H9 (cell line): ENCODE data around the gene PBX1. TPM values are rescaled to one million over a fixed set of nuclear protein-coding genes. Genes with fewer than 3 reads are reported as not detected.

Source experiments
- DNase-seq: peaks from one replicate; pipeline ENCODE4 v3.0.0-alpha.2; 2017
- H2AFZ ChIP-seq: one replicate; pipeline ENCODE4 v1.6.1; 2013; ENCODE audit warnings: mild to moderate bottlenecking, low read length, control low read depth, moderate library complexity
- H2AK5ac ChIP-seq: 2 replicates; pipeline ENCODE4 v1.6.1; 2013; ENCODE audit warnings: low read length, control low read depth, mixed read lengths; ENCODE audit not compliant: insufficient read length
- H2BK120ac ChIP-seq: one replicate; pipeline ENCODE4 v1.6.1; 2013; ENCODE audit warnings: low read depth, mild to moderate bottlenecking, low read length, control low read depth, inconsistent platforms; ENCODE audit not compliant: poor library complexity, severe bottlenecking
- H2BK12ac ChIP-seq: 2 replicates; pipeline ENCODE4 v1.6.1; 2013; ENCODE audit warnings: low read length, control low read depth, mixed read lengths, low read depth; ENCODE audit not compliant: insufficient read length
- H2BK15ac ChIP-seq: 2 replicates; pipeline ENCODE4 v1.6.1; 2013; ENCODE audit warnings: low read depth, low read length, control low read depth
- H2BK20ac ChIP-seq: one replicate; pipeline ENCODE4 v1.6.1; 2013; ENCODE audit warnings: low read depth, mild to moderate bottlenecking, low read length, control low read depth, inconsistent platforms; ENCODE audit not compliant: poor library complexity, severe bottlenecking
- H2BK5ac ChIP-seq: 2 replicates; pipeline ENCODE4 v1.6.1; 2013; ENCODE audit warnings: low read length, control low read depth, mixed read lengths; ENCODE audit not compliant: insufficient read length
- H3K14ac ChIP-seq: 2 replicates; pipeline ENCODE4 v1.6.1; 2013; ENCODE audit warnings: low read length, control low read depth; ENCODE audit not compliant: insufficient read depth
- H3K18ac ChIP-seq: 2 replicates; pipeline ENCODE4 v1.6.1; 2013; ENCODE audit warnings: low read depth, mild to moderate bottlenecking, mixed read lengths, low read length, control low read depth; ENCODE audit not compliant: insufficient read length
- H3K23ac ChIP-seq: 2 replicates; pipeline ENCODE4 v1.6.1; 2013; ENCODE audit warnings: low read length, control low read depth, mixed read lengths, low read depth; ENCODE audit not compliant: insufficient read length
- H3K23me2 ChIP-seq: 2 replicates; pipeline ENCODE4 v1.6.1; 2013; ENCODE audit warnings: low read depth, mild to moderate bottlenecking, mixed read lengths, low read length, control low read depth; ENCODE audit not compliant: insufficient read length, poor library complexity, severe bottlenecking
- H3K27ac ChIP-seq: 2 replicates; pipeline ENCODE4 v1.5.1; 2013; ENCODE audit warnings: low read length, control low read depth, mixed read lengths, low read depth; ENCODE audit not compliant: insufficient read length
- H3K27me3 ChIP-seq: 2 replicates; pipeline ENCODE4 v1.6.1; 2013; ENCODE audit warnings: low read length, control low read depth, inconsistent platforms; ENCODE audit not compliant: insufficient read depth
- H3K4ac ChIP-seq: 2 replicates; pipeline ENCODE4 v1.6.1; 2013; ENCODE audit warnings: low read depth, mild to moderate bottlenecking, control low read depth, inconsistent platforms, low read length, moderate library complexity
- H3K4me1 ChIP-seq: 2 replicates; pipeline ENCODE4 v1.6.1; 2013; ENCODE audit warnings: low read length, control low read depth, inconsistent platforms; ENCODE audit not compliant: insufficient read depth
- H3K4me2 ChIP-seq: 2 replicates; pipeline ENCODE4 v1.6.1; 2013; ENCODE audit warnings: low read length, control low read depth, mixed read lengths; ENCODE audit not compliant: insufficient read length, insufficient read depth
- H3K56ac ChIP-seq: 2 replicates; pipeline ENCODE4 v1.6.1; 2013; ENCODE audit warnings: low read depth, mild to moderate bottlenecking, mixed read lengths, low read length, control low read depth; ENCODE audit not compliant: insufficient read length
- H3K79me1 ChIP-seq: 2 replicates; pipeline ENCODE4 v1.6.1; 2013; ENCODE audit warnings: low read depth, mild to moderate bottlenecking, moderate library complexity, low read length, control low read depth, inconsistent platforms; ENCODE audit not compliant: insufficient read depth, poor library complexity, severe bottlenecking
- H3K79me2 ChIP-seq: 2 replicates; pipeline ENCODE4 v1.6.1; 2013; ENCODE audit warnings: low read length, control low read depth, inconsistent platforms; ENCODE audit not compliant: insufficient read depth
- H3K9ac ChIP-seq: 2 replicates; pipeline ENCODE4 v1.6.1; 2013; ENCODE audit warnings: low read length, control low read depth, mixed read lengths; ENCODE audit not compliant: insufficient read length; ENCODE audit errors: extremely low read depth
- H3K9me3 ChIP-seq: one replicate; pipeline ENCODE4 v1.6.1; 2013; ENCODE audit warnings: low read depth, low read length, inconsistent platforms; ENCODE audit not compliant: control insufficient read depth
- H3T11ph ChIP-seq: one replicate; pipeline ENCODE4 v1.6.1; 2013; ENCODE audit warnings: mild to moderate bottlenecking, low read length, control low read depth, inconsistent platforms
- H4K20me1 ChIP-seq: one replicate; pipeline ENCODE4 v1.6.1; 2013; ENCODE audit not compliant: control insufficient read depth, insufficient read length, insufficient read depth
- H4K5ac ChIP-seq: 2 replicates; pipeline ENCODE4 v1.6.1; 2013; ENCODE audit warnings: low read depth, mild to moderate bottlenecking, mixed read lengths, low read length, control low read depth; ENCODE audit not compliant: insufficient read length
- H4K8ac ChIP-seq: replicated peaks from 2 replicates; pipeline ENCODE4 v1.6.1; 2013; ENCODE audit warnings: low read length, control low read depth, mixed read lengths, low read depth; ENCODE audit not compliant: insufficient read length
- H4K91ac ChIP-seq: 2 replicates; pipeline ENCODE4 v1.6.1; 2013; ENCODE audit warnings: low read depth, mild to moderate bottlenecking, moderate library complexity, mixed read lengths, low read length, control low read depth; ENCODE audit not compliant: insufficient read length
- H3K27ac Mint-ChIP-seq, 3 experiments: 2 replicates in 2 of 3; 3 replicates in 1 of 3; pipeline ENCODE4 v1.8.0; 2020 to 2021; ENCODE audit warnings: mixed read lengths in 3 of 3, mild to moderate bottlenecking in 1 of 3, moderate library complexity in 1 of 3
- H3K27me3 Mint-ChIP-seq: 2 replicates; pipeline ENCODE4 v1.8.0; 2021; ENCODE audit warnings: low read depth, mild to moderate bottlenecking, moderate library complexity, mixed read lengths
- H3K36me3 Mint-ChIP-seq, 3 experiments: 2 replicates in 2 of 3; 3 replicates in 1 of 3; pipeline ENCODE4 v1.8.0; 2020 to 2021; ENCODE audit warnings: low read depth in 3 of 3, mixed read lengths in 3 of 3; ENCODE audit not compliant: insufficient read depth in 1 of 3
- H3K4me1 Mint-ChIP-seq, 2 experiments: 2 replicates each; pipeline ENCODE4 v1.8.0; 2020; ENCODE audit warnings: mixed read lengths in 2 of 2
- H3K4me3 Mint-ChIP-seq, 2 experiments: 2 replicates in 1 of 2; 3 replicates in 1 of 2; pipeline ENCODE4 v1.8.0; 2020 to 2021; ENCODE audit warnings: mild to moderate bottlenecking in 2 of 2, mixed read lengths in 2 of 2, moderate library complexity in 1 of 2
- H3K9me3 Mint-ChIP-seq, 2 experiments: 2 replicates in 1 of 2; 3 replicates in 1 of 2; pipeline ENCODE4 v1.8.0; 2020; ENCODE audit warnings: mild to moderate bottlenecking in 2 of 2, mixed read lengths in 2 of 2, moderate library complexity in 1 of 2
- WGBS: extraction: QIAGEN DNeasy Blood & Tissue Kit; methylation state at CpG from one replicate; pipeline ENCODE4 v1.1.7; 2013; ENCODE audit warnings: missing lambda C conversion rate, low lambda C conversion rate, mixed read lengths; ENCODE audit not compliant: insufficient read length; ENCODE audit errors: extremely low coverage; 5-methylcytosine and 5-hydroxymethylcytosine counted together
- total RNA-seq: library from RNA; stranded (reverse); gene quantifications from 2 replicates; pipeline ENCODE4 v1.2.1, GENCODE V29; 2021
- TF ChIP-seq, protein P1 (sequence below): fragments of 200-600 bp; sonication (generic); conservative IDR thresholded peaks from 3 replicates; pipeline ENCODE4 v1.8.0; 2021; ENCODE audit warnings: antibody characterized with exemption, mild to moderate bottlenecking

Gene PBX1
- total RNA-seq, 1 experiment from 2014 or later = 142 TPM

DNA sequence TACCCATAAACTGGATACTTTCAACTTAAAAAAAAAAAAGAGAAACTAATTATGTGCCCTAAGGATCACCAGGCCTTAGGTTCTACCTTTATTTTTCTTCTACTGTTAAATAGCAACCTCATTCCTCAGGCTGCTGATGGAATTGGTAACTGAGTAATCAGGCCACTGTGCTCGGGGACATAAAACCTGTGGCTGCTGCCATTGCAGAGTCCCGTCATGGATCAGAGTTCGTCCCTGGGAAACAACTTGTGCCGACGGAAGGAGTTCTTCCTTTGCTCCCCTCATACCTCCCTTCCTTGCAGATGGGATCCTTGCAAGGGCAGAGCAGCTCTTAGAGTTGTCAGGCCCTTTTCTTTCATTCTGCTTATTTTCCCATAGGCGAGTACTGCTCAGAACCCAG, 123.6 kb downstream of the PBX1 start:
- TF ChIP-seq, protein P1, sequence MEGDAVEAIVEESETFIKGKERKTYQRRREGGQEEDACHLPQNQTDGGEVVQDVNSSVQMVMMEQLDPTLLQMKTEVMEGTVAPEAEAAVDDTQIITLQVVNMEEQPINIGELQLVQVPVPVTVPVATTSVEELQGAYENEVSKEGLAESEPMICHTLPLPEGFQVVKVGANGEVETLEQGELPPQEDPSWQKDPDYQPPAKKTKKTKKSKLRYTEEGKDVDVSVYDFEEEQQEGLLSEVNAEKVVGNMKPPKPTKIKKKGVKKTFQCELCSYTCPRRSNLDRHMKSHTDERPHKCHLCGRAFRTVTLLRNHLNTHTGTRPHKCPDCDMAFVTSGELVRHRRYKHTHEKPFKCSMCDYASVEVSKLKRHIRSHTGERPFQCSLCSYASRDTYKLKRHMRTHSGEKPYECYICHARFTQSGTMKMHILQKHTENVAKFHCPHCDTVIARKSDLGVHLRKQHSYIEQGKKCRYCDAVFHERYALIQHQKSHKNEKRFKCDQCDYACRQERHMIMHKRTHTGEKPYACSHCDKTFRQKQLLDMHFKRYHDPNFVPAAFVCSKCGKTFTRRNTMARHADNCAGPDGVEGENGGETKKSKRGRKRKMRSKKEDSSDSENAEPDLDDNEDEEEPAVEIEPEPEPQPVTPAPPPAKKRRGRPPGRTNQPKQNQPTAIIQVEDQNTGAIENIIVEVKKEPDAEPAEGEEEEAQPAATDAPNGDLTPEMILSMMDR = no peak
- H3K79me2 ChIP-seq = peaks cover 1% of the 10 kb centered on the region; the same call in 1 of the 2 replicates
- H3K23me2 ChIP-seq = no peaks in the 10 kb centered on the region
- no peak overlapping the region for H2BK20ac ChIP-seq
- H2BK120ac ChIP-seq = no peak overlapping the region
- no peak overlapping the region for H3T11ph ChIP-seq
- H3K4me1 ChIP-seq = peaks cover 3% of the 10 kb centered on the region; the same call in 1 of the 2 replicates
- WGBS = no CpG with 5 or more reads among the region's 6 CpGs
- no peak overlapping the region for H2AFZ ChIP-seq
- H3K23ac ChIP-seq = no peak overlapping the region
- Mint-ChIP-seq H3K27ac (no peak overlapping the region), H3K36me3 (peaks cover 9 to 38% (median 33%) of the 10 kb centered on the region in 3 experiments; a peak in 6 of 7 replicates), H3K27me3 (no peaks in the 10 kb centered on the region), H3K4me1 (peaks cover 14 to 25% of the 10 kb centered on the region in 2 experiments), H3K9me3 (no peaks in the 10 kb centered on the region), H3K4me3 (no peak overlapping the region)
- no peaks in the 10 kb centered on the region for H3K79me1 ChIP-seq
- no peak overlapping the region for H4K91ac ChIP-seq
- H3K4ac ChIP-seq = no peak overlapping the region
- H3K18ac ChIP-seq = no peak overlapping the region
- no peak overlapping the region for H3K4me2 ChIP-seq
- H3K9ac ChIP-seq = no peak overlapping the region
- no peaks in the 10 kb centered on the region for H3K9me3 ChIP-seq
- no peaks in the 10 kb centered on the region for H3K27me3 ChIP-seq
- H4K8ac ChIP-seq = no peak overlapping the region
- no peak overlapping the region for H2BK5ac ChIP-seq
- H3K27ac ChIP-seq = no peak overlapping the region
- no peak overlapping the region for H2BK15ac ChIP-seq
- H2BK12ac ChIP-seq = no peak overlapping the region
- H4K20me1 ChIP-seq = no peaks in the 10 kb centered on the region
- no peak overlapping the region for H4K5ac ChIP-seq
- no peak overlapping the region for H3K56ac ChIP-seq
- DNase-seq = no peak
- no peak overlapping the region for H3K14ac ChIP-seq
- no peak overlapping the region for H2AK5ac ChIP-seq
